IMR-90 (cell line): ENCODE data around the gene CYP2W1. TPM values are rescaled to one million over a fixed set of nuclear protein-coding genes. Genes with fewer than 3 reads are reported as not detected.

Source experiments
- ATAC-seq: fragments of 200-7000 bp; cut with Tn5 transposase; 2 replicates; pipeline ENCODE4 v1.9.1; 2020; ENCODE audit warnings: low read depth, mild to moderate bottlenecking, moderate library complexity
- BruUV-seq: library from RNA; stranded (reverse); fragments of 400-500 nt; replicated peaks from 2 replicates; lab custom pipeline; 2021; lab: Mats Ljungman, UMichigan
- CTCF ChIA-PET: fragments of 300-600 bp; formaldehyde crosslinking; extraction: SDS; loops from one replicate; lab custom pipeline; 2021; ENCODE audit warnings: antibody characterized with exemption; lab: Yijun Ruan, JAX
- POLR2A ChIA-PET: fragments of 300-600 bp; sonication (Branson Sonifier 250); formaldehyde crosslinking; loops from one replicate; lab custom pipeline; 2022; ENCODE audit warnings: antibody characterized with exemption; ENCODE audit not compliant: unreplicated experiment; lab: Charles Lee
- DNase-seq: peaks from one replicate; pipeline ENCODE4 v3.0.0; 2013
- H2AFZ ChIP-seq: replicated peaks from 2 replicates; pipeline ENCODE3; 2013; ENCODE audit warnings: low read length, mild to moderate bottlenecking; ENCODE audit not compliant: poor library complexity
- H2AK5ac ChIP-seq: 2 replicates; pipeline ENCODE4 v1.6.1; 2013; ENCODE audit warnings: low read depth, low read length, inconsistent platforms
- H2AK9ac ChIP-seq: replicated peaks from 2 replicates; pipeline ENCODE3; 2013; ENCODE audit warnings: mild to moderate bottlenecking, low read depth, low read length, moderate library complexity; ENCODE audit not compliant: poor library complexity
- H2BK120ac ChIP-seq: 2 replicates; pipeline ENCODE4 v1.6.1; 2013; ENCODE audit warnings: low read depth, low read length, inconsistent platforms
- H2BK15ac ChIP-seq: 3 replicates; pipeline ENCODE4 v1.6.1; 2013; ENCODE audit warnings: low read depth, low read length, inconsistent platforms
- H2BK20ac ChIP-seq: 2 replicates; pipeline ENCODE4 v1.6.1; 2013; ENCODE audit warnings: low read depth, mild to moderate bottlenecking, inconsistent platforms, low read length, moderate library complexity
- H2BK5ac ChIP-seq: 2 replicates; pipeline ENCODE4 v1.6.1; 2013; ENCODE audit warnings: mild to moderate bottlenecking, low read depth, low read length, inconsistent platforms; ENCODE audit not compliant: poor library complexity, severe bottlenecking
- H3K14ac ChIP-seq: replicated peaks from 2 replicates; pipeline ENCODE4 v1.6.1; 2013; ENCODE audit warnings: low read depth, low read length, inconsistent platforms
- H3K18ac ChIP-seq: 2 replicates; pipeline ENCODE4 v1.6.1; 2013; ENCODE audit warnings: low read depth, low read length, control low read depth
- H3K23ac ChIP-seq: 2 replicates; pipeline ENCODE4 v1.6.1; 2013; ENCODE audit warnings: low read depth, low read length, inconsistent platforms
- H3K27ac ChIP-seq: 2 replicates; pipeline ENCODE4 v1.5.1; 2013; ENCODE audit warnings: mild to moderate bottlenecking, control low read depth, low read length; ENCODE audit not compliant: insufficient read depth
- H3K27me3 ChIP-seq: 2 replicates; pipeline ENCODE4 v1.6.1; 2013; ENCODE audit warnings: low read length; ENCODE audit not compliant: control insufficient read depth, insufficient read depth
- H3K36me3 ChIP-seq: 2 replicates; pipeline ENCODE4 v1.6.1; 2013; ENCODE audit warnings: low read length, mixed read lengths; ENCODE audit not compliant: control insufficient read depth, insufficient read depth
- H3K4ac ChIP-seq: 2 replicates; pipeline ENCODE4 v1.6.1; 2013; ENCODE audit warnings: low read depth, low read length, inconsistent platforms
- H3K4me1 ChIP-seq: 2 replicates; pipeline ENCODE4 v1.6.1; 2013; ENCODE audit warnings: low read length, mixed read lengths; ENCODE audit not compliant: control insufficient read depth, insufficient read depth
- H3K4me2 ChIP-seq: 2 replicates; pipeline ENCODE4 v1.6.1; 2013; ENCODE audit warnings: low read depth, mild to moderate bottlenecking, control low read depth, low read length, moderate library complexity
- H3K4me3 ChIP-seq: 2 replicates; pipeline ENCODE4 v1.5.1; 2013; ENCODE audit warnings: low read depth, mild to moderate bottlenecking, control low read depth, low read length, moderate library complexity; ENCODE audit not compliant: insufficient read depth
- H3K56ac ChIP-seq: 2 replicates; pipeline ENCODE4 v1.6.1; 2013; ENCODE audit warnings: low read length, inconsistent platforms; ENCODE audit not compliant: insufficient read depth; ENCODE audit errors: extremely low read depth
- H3K79me1 ChIP-seq, 2 experiments: 2 replicates each; pipeline ENCODE4 v1.6.1; 2013; ENCODE audit warnings: low read length in 2 of 2, inconsistent platforms in 1 of 2, low read depth in 1 of 2
- H3K9ac ChIP-seq: 2 replicates; pipeline ENCODE4 v1.6.1; 2013; ENCODE audit warnings: low read depth, low read length, control low read depth
- H3K9me1 ChIP-seq: 2 replicates; pipeline ENCODE4 v1.6.1; 2013; ENCODE audit warnings: low read length, inconsistent platforms; ENCODE audit not compliant: insufficient read depth
- H3K9me3 ChIP-seq: 2 replicates; pipeline ENCODE4 v1.6.1; 2013; ENCODE audit warnings: low read length; ENCODE audit not compliant: control insufficient read depth, insufficient read depth
- H4K20me1 ChIP-seq: 2 replicates; pipeline ENCODE4 v1.6.1; 2013; ENCODE audit warnings: low read length, inconsistent platforms; ENCODE audit not compliant: insufficient read depth
- H4K5ac ChIP-seq: 2 replicates; pipeline ENCODE4 v1.6.1; 2013; ENCODE audit warnings: mild to moderate bottlenecking, low read depth, low read length, control low read depth
- H4K8ac ChIP-seq, 2 experiments: 2 replicates each; pipeline ENCODE4 v1.6.1; 2013; ENCODE audit warnings: low read depth in 2 of 2, low read length in 2 of 2, control low read depth in 1 of 2, inconsistent platforms in 1 of 2
- H4K91ac ChIP-seq: 2 replicates; pipeline ENCODE4 v1.6.1; 2013; ENCODE audit warnings: low read depth, low read length, inconsistent platforms; ENCODE audit not compliant: insufficient read depth
- POLR2A ChIP-seq: IDR thresholded peaks from 2 replicates; pipeline ENCODE4 v1.6.1; 2012; ENCODE audit warnings: mild to moderate bottlenecking, low read depth, low read length
- SMC3 ChIP-seq: fragments of 150-350 bp; IDR thresholded peaks from 2 replicates; pipeline ENCODE4 v1.6.1; 2016; ENCODE audit warnings: low read depth, mild to moderate bottlenecking, antibody characterized with exemption, low read length, moderate library complexity
- WGBS, 2 experiments: methylation state at CpG; one replicate each; pipeline versions ENCODE4 v1.1.5 to v1.1.7; 2013; ENCODE audit warnings: missing lambda C conversion rate in 2 of 2; ENCODE audit not compliant: insufficient read length in 1 of 2; ENCODE audit errors: extremely low coverage in 2 of 2; 5-methylcytosine and 5-hydroxymethylcytosine counted together
- dilution Hi-C: fragments of 300-500 bp; cut with HindIII; formaldehyde crosslinking; loops from one replicate; pipeline ENCODE4 v1.14.3; 2018; ENCODE audit warnings: low sequenced_read_pairs; ENCODE audit not compliant: unreplicated experiment
- in situ Hi-C: fragments of 300-500 bp; cut with MboI; formaldehyde crosslinking; loops from 3 replicates; pipeline ENCODE4 v1.14.3; 2019; ENCODE audit warnings: low sequenced_read_pairs, inconsistent platforms, mixed read lengths
- intact Hi-C: fragments of 100-400 bp; cut with micrococcal nuclease; formaldehyde crosslinking; loops from 2 replicates; pipeline ENCODE4 v1.10.0; 2022
- polyA plus RNA-seq, 3 experiments: library from polyadenylated mRNA; depleted of rRNA; stranded (reverse); fragments of >200 nt; gene quantifications; 2 replicates each; pipeline ENCODE4 v1.2.3, GENCODE V29; 2012; ENCODE audit warnings: low replicate concordance in 1 of 3
- total RNA-seq: library from RNA; depleted of rRNA; stranded (reverse); fragments of >200 nt; gene quantifications from 2 replicates; pipeline ENCODE4 v1.2.3, GENCODE V29; 2012

CYP2W1 gene
- total and polyA plus RNA-seq, 2 of the 4 experiments (the other 2 are of a cell fraction) = not detected

DNA sequence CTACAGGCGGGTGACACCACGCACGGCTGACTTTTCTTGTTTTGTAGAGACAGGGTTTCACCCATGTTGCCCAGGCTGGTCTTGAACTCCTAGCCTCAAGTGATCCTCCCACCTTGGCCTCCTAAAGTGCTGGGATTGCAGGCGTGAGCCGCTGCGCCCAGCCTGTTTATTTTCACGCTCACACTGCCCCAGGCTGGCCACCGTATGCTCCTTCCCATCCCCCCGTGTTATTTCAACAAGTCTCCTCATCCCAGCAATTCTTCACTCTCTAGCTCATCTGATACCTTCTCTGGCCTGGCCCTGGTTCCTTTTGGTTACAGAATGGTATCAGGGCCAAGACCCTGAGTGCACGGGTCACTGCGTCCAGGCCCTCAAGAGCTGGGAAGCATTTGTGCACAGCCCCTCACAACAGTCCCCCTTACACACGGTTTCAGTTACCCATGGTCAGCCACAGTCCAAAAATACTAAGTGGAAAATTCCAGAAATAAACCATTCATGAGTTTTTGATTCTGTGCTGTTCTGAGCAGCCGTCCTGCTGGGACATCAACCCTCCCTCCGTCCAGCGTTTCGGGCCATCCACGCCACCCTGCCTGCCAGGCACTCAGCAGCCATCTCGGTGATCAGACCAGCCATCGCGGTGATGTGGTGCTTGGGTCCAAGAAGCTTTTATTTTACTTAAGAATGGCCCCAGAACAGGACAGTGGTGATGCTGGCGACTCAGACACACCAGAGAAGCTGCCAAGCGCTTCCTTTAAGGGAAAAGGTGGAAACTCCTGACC, 16.5 kb upstream of the CYP2W1 start (continued):
- TF ChIP-seq POLR2A = no peak

DNA sequence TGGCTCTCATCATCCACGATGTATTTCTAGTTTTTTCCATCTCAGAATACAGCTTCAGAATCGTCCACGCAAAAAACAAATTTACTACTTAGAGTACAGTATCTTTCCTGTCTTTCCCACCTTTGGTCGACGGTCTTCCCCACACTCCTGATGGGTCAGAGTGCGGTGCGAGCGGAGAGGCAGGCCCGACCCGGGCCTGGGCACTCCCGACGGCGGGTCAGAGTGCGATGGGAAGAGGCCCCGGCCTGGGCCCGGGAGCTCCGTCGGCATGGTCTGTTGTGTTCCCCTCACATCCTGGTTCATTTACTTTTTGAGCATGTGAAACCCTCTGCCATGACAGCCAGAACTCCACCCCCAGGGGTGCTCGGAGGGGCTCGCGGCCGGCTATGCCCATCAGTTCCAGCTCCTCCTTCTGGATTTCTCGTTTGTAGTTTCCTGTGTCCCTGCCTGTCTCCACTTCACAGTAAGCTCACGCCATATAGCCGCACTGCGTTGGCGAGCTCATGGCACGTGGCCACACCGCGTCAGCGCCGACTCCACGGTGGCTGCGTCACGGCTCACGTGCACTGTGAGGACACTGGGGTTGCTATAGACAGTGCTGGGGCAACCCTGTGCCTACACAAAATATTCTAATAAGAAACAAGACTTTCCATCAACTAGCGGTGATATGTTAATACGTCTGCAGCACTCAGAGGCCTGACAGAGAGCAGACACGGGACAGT, 15.5 kb upstream of the CYP2W1 start:
- no peak overlapping the region for H2BK120ac ChIP-seq
- H2AFZ ChIP-seq = no peak overlapping the region
- H3K9me1 ChIP-seq = 0 out of 2 replicates have a peak, but pooled peaks cover 4% of the 10 kb centered on the region
- H3K9ac ChIP-seq = no peak overlapping the region
- peaks cover 5% of the 10 kb centered on the region for H3K27me3 ChIP-seq
- H3K79me1 ChIP-seq = peaks cover 19 to 39% of the 10 kb centered on the region in 2 experiments
- no peak overlapping the region for H2AK9ac ChIP-seq
- H3K56ac ChIP-seq = no peak overlapping the region
- WGBS, 2 experiments = 94% methylated on average over 21 of the region's 39 CpGs; no CpG with 5 or more reads in 1 of the 2 experiments
- no peak overlapping the region for H3K27ac ChIP-seq
- ChIA-PET CTCF (no interaction called here), POLR2A (no interaction called here)
- in situ Hi-C loops = no loop called here
- no peaks in the 10 kb centered on the region for H3K4me1 ChIP-seq
- H3K4ac ChIP-seq = no peak overlapping the region
- H3K9me3 ChIP-seq = no peaks in the 10 kb centered on the region
- no peak overlapping the region for H3K4me2 ChIP-seq
- no peak overlapping the region for H3K23ac ChIP-seq
- H4K91ac ChIP-seq = no peak overlapping the region
- H3K18ac ChIP-seq = no peak overlapping the region
- dilution Hi-C loops = no loop called here
- no peak overlapping the region for H2BK15ac ChIP-seq
- peaks cover 46% of the 10 kb centered on the region for H4K20me1 ChIP-seq
- H3K14ac ChIP-seq = no peak overlapping the region
- H3K4me3 ChIP-seq = no peak overlapping the region
- no TSS peak for BruUV-seq
- H4K8ac ChIP-seq = no peak overlapping the region
- peaks cover 38% of the 10 kb centered on the region for H3K36me3 ChIP-seq
- H2BK5ac ChIP-seq = no peak overlapping the region
- no peak for TF ChIP-seq SMC3
- ATAC-seq (no peak), DNase-seq (no peak)
- intact Hi-C loops = no loop called here
- no peak overlapping the region for H4K5ac ChIP-seq
- no peak overlapping the region for H2AK5ac ChIP-seq
- H2BK20ac ChIP-seq = no peak overlapping the region
